ENCODE measurements around the gene FAIM. TPM values are rescaled to one million over a fixed set of nuclear protein-coding genes. Genes with fewer than 3 reads are reported as not detected.
"Not testable (repeated sequence)": the region's sequence is repeated elsewhere in the genome, so short reads cannot be mapped to it uniquely, and the experiment has no call there.

Gene FAIM
- total and polyA plus RNA-seq, 2 experiments from 2014 or later, result 12.6 to 21.8 TPM

DNA sequence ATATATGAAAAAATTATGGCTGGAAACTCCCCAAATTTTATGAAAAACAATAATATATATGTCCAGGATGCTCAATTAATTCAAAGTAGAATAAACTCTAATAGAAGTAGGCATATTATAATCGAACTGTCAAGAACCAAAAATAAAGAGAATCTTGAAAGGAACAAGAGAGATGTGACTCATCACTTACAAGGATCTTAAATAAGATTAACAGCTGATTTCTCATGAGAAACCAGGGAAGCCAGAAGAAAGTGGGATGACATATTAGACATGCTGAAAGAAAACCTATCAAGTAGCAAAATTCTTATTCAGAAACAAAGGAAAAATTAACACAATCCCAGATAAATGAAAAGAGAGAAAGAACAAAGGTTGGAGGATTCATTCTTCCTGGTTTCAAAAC lies 66.8 kb downstream of the FAIM start:
- Histone ChIP-seq H3K4me1 (ENCODE audit: insufficient read depth) (no peaks in the 10 kb centered on the region), H2AFZ (no peak overlapping the region), H3K27me3 (replicated peaks; ENCODE audit: insufficient read depth) (no peaks in the 10 kb centered on the region), H3K79me2 (ENCODE audit: insufficient read depth) (no peaks in the 10 kb centered on the region), H3K36me3 (ENCODE audit: low read depth) (peaks cover 12% of the 10 kb centered on the region), H3K4me2 (ENCODE audit: unreplicated experiment) (no peak overlapping the region), H3K9me2 (ENCODE audit: insufficient read depth) (no peaks in the 10 kb centered on the region), H3K4me3 (no peak overlapping the region), H3F3A (ENCODE audit: insufficient read depth) (no peaks in the 10 kb centered on the region), H3K27ac (no peak overlapping the region), H3K9me3 (ENCODE audit: low read depth) (peaks cover 6% of the 10 kb centered on the region), H3K9ac (no peak overlapping the region), H4K20me1 (ENCODE audit: insufficient read depth) (no peaks in the 10 kb centered on the region)
- TF ChIP-seq EZH2phosphoT487 (IDR thresholded peaks at IDR 0.05; ENCODE audit: insufficient read depth, low read depth) (no peak), EZH2 (IDR thresholded peaks at IDR 0.05; ENCODE audit: insufficient read depth, poor library complexity, severe bottlenecking) (no peak)
- 97 to 100% methylated on average over 1 of the region's 1 CpG for WGBS, 2 experiments (ENCODE audit: low coverage in 1 of 2, low lambda C conversion rate in 2 of 2, missing lambda C conversion rate in 2 of 2)
- in situ Hi-C loops (cut with MboI), result no loop called here
- peak; percentile 58 for DNase-seq

- DNase-seq, result no peak
- WGBS, 2 experiments (ENCODE audit: low coverage in 1 of 2, low lambda C conversion rate in 2 of 2, missing lambda C conversion rate in 2 of 2), result 94 to 97% methylated on average over 1 of the region's 1 CpG
- H3F3A ChIP-seq (ENCODE audit: insufficient read depth), result no peaks in the 10 kb centered on the region
- H3K4me3 ChIP-seq, result no peak overlapping the region
- peaks cover 6% of the 10 kb centered on the region for H3K9me3 ChIP-seq (ENCODE audit: low read depth)
- H3K27me3 ChIP-seq (replicated peaks; ENCODE audit: insufficient read depth), result no peaks in the 10 kb centered on the region
- no peak for TF ChIP-seq EZH2phosphoT487 (IDR thresholded peaks at IDR 0.05; ENCODE audit: insufficient read depth, low read depth)
- no peak for TF ChIP-seq EZH2 (IDR thresholded peaks at IDR 0.05; ENCODE audit: insufficient read depth, poor library complexity, severe bottlenecking)
- peaks cover 12% of the 10 kb centered on the region for H3K36me3 ChIP-seq (ENCODE audit: low read depth)
- no peaks in the 10 kb centered on the region for H3K79me2 ChIP-seq (ENCODE audit: insufficient read depth)
- H3K4me1 ChIP-seq (ENCODE audit: insufficient read depth), result no peaks in the 10 kb centered on the region
- H3K4me2 ChIP-seq (ENCODE audit: unreplicated experiment), result no peak overlapping the region
- no peaks in the 10 kb centered on the region for H3K9me2 ChIP-seq (ENCODE audit: insufficient read depth)
- no peak overlapping the region for H3K27ac ChIP-seq
- in situ Hi-C loops (cut with MboI), result no loop called here
- no peak overlapping the region for H3K9ac ChIP-seq
- no peak overlapping the region for H2AFZ ChIP-seq
- no peaks in the 10 kb centered on the region for H4K20me1 ChIP-seq (ENCODE audit: insufficient read depth)
Measured at GRCh38 chr3:138678086-138678485, 69.5 kb downstream of the FAIM start.

GRCh38 chr3:138678874-138679392 lies 70.4 kb downstream of the FAIM start:
- H3K9ac ChIP-seq, result no peak overlapping the region
- no peak overlapping the region for H3K4me3 ChIP-seq
- H3K79me2 ChIP-seq (ENCODE audit: insufficient read depth), result no peaks in the 10 kb centered on the region
- TF ChIP-seq EZH2 (IDR thresholded peaks at IDR 0.05; ENCODE audit: insufficient read depth, poor library complexity, severe bottlenecking), result no peak
- no peak for TF ChIP-seq EZH2phosphoT487 (IDR thresholded peaks at IDR 0.05; ENCODE audit: insufficient read depth, low read depth)
- H3K36me3 ChIP-seq (ENCODE audit: low read depth), result peaks cover 12% of the 10 kb centered on the region
- H3K4me2 ChIP-seq (ENCODE audit: unreplicated experiment), result no peak overlapping the region
- no peak overlapping the region for H3K27ac ChIP-seq
- peaks cover 6% of the 10 kb centered on the region for H3K9me3 ChIP-seq (ENCODE audit: low read depth)
- WGBS, 2 experiments (ENCODE audit: low coverage in 1 of 2, low lambda C conversion rate in 2 of 2, missing lambda C conversion rate in 2 of 2), result 87 to 93% methylated on average over 5 of the region's 5 CpGs
- no peak overlapping the region for H2AFZ ChIP-seq
- no peaks in the 10 kb centered on the region for H3K9me2 ChIP-seq (ENCODE audit: insufficient read depth)
- in situ Hi-C loops (cut with MboI), result no loop called here
- no peaks in the 10 kb centered on the region for H3K27me3 ChIP-seq (replicated peaks; ENCODE audit: insufficient read depth)
- H4K20me1 ChIP-seq (ENCODE audit: insufficient read depth), result no peaks in the 10 kb centered on the region
- no peaks in the 10 kb centered on the region for H3K4me1 ChIP-seq (ENCODE audit: insufficient read depth)
- DNase-seq, result no peak
- no peaks in the 10 kb centered on the region for H3F3A ChIP-seq (ENCODE audit: insufficient read depth)

DNA sequence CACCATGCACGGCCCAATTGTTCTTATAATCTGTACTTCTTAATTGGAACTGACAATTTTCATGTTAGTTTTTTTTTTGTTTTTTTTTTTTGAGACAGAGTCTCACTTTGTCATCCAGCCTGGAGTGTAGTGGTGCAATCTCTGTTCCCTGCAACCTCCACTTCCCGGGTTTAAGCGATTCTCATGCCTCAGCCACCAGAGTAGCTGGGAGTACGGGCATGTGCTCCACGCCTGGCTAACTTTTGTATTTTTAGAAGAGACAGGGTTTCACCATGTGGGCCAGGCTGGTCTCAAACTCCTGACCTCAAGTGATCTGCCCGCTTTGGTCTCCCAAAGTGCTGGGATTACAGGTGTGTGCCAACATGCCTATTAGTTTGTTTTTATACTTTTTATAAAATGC lies 72.4 kb downstream of the FAIM start:
- H3K4me3 ChIP-seq; H3K27me3 ChIP-seq (replicated peaks; ENCODE audit: insufficient read depth); H2AFZ ChIP-seq; H4K20me1 ChIP-seq (ENCODE audit: insufficient read depth); H3K4me1 ChIP-seq (ENCODE audit: insufficient read depth); H3K9me3 ChIP-seq (ENCODE audit: low read depth); H3K27ac ChIP-seq; H3K4me2 ChIP-seq (ENCODE audit: unreplicated experiment); H3K79me2 ChIP-seq (ENCODE audit: insufficient read depth); in situ Hi-C loops (cut with MboI); DNase-seq; H3K9ac ChIP-seq; H3K9me2 ChIP-seq (ENCODE audit: insufficient read depth); H3K36me3 ChIP-seq (ENCODE audit: low read depth): not testable (repeated sequence)
- WGBS, 2 experiments (ENCODE audit: low coverage in 1 of 2, low lambda C conversion rate in 2 of 2, missing lambda C conversion rate in 2 of 2), result 99% methylated on average over 6 of the region's 6 CpGs
- peaks cover 12% of the 10 kb centered on the region; the same call in 1 of the 2 replicates for H3F3A ChIP-seq (ENCODE audit: insufficient read depth)

Measured in GM23248 (cell line).